Adrenal gland (tissue), 5 donors: Measurements from ENCODE around the gene PHF19.

ENCODE experiments used
- CTCF ChIP-seq, 6 experiments: fragments of 450-650 bp in 4 of 6; fragments of 200-600 bp in 2 of 6; sonication (generic) in 1 of 6; IDR thresholded peaks; 1 replicate in 5 of 6; 2 replicates in 1 of 6; pipeline versions ENCODE4 v1.5.1 to v1.8.0; 2016 to 2021; ENCODE audit warnings: antibody characterized with exemption in 6 of 6, mild to moderate bottlenecking in 2 of 6, moderate library complexity in 1 of 6
- POLR2A ChIP-seq, 2 donors: fragments of 450-650 bp; IDR thresholded peaks; one replicate each; pipeline ENCODE4 v1.6.1; 2017; ENCODE audit warnings: antibody characterized with exemption in 2 of 2, mild to moderate bottlenecking in 2 of 2, moderate library complexity in 1 of 2
- donor health status: DM: no; HTN: no; CAD: no.

- no peak for TF ChIP-seq POLR2A (IDR thresholded peaks at IDR 0.05)
- no peak for TF ChIP-seq CTCF (IDR thresholded peaks at IDR 0.05)
Observed at GRCh38 chr9:120909904-120910303, 32.9 kb upstream of the PHF19 start.
